IPS-15b (cell line): ENCODE data around the gene RWDD1.

Source experiments
- H3K27me3 ChIP-seq: one replicate; pipeline ENCODE4 v1.6.1; 2013; ENCODE audit warnings: low read length; ENCODE audit not compliant: control insufficient read depth, insufficient read depth
- H3K36me3 ChIP-seq: one replicate; pipeline ENCODE4 v1.6.1; 2013; ENCODE audit warnings: low read length; ENCODE audit not compliant: control insufficient read depth, insufficient read depth
- H3K4me1 ChIP-seq: one replicate; pipeline ENCODE4 v1.6.1; 2013; ENCODE audit warnings: mild to moderate bottlenecking, low read length; ENCODE audit not compliant: control insufficient read depth, insufficient read depth
- H3K4me3 ChIP-seq: one replicate; pipeline ENCODE4 v1.5.1; 2013; ENCODE audit warnings: low read depth, low read length
- H3K9ac ChIP-seq: one replicate; pipeline ENCODE4 v1.6.1; 2013; ENCODE audit warnings: low read depth, mild to moderate bottlenecking, low read length
- H3K9me3 ChIP-seq: one replicate; pipeline ENCODE4 v1.6.1; 2013; ENCODE audit warnings: mild to moderate bottlenecking, low read length; ENCODE audit not compliant: control insufficient read depth, insufficient read depth

RWDD1 gene

DNA sequence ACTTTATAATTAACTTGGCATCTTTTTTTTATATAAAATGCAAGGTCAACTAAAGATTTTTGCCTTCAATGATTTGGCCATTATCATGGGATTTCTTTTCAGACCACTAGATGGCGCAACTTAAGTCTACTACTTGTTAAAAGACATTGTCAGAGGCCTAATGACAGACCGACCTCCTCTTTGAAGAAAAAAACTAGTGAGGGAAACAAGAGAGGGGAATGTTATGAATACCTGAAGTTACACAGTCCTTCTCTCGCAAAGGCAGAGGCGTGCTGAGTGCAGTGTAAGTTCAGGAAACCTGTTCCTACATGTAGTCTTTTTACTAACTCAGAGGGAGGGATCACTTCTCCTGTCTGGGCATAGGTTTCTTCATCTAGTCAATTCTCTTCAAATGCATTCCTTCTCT is 35.1 kb upstream of the RWDD1 start:
- H3K9me3 ChIP-seq = no peaks in the 10 kb centered on the region
- H3K4me1 ChIP-seq = peaks cover 8% of the 10 kb centered on the region
- no peaks in the 10 kb centered on the region for H3K27me3 ChIP-seq
- H3K9ac ChIP-seq = no peak overlapping the region
- H3K4me3 ChIP-seq = no peak overlapping the region
- no peaks in the 10 kb centered on the region for H3K36me3 ChIP-seq

DNA sequence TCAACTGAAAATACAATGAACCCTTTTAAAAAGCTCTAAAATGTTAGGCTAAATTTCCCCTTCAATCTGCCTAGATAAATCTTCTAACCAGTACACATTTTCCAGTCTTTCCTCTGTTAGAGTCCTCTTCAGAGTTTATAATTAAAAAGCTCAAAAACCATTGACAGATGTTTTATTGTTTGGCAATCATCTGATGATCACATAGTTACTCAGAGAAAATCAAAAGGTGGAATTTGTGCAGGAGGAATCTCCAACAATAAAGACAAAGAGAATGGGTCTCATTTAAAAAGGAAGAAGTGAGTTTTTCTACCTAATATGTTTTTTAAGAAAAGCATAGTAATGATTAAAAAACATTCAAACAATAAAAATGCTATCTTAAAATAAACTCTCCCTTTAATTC is 28.9 kb upstream of the RWDD1 start:
- Histone ChIP-seq H3K36me3 (no peaks in the 10 kb centered on the region), H3K4me3 (no peak overlapping the region)

DNA sequence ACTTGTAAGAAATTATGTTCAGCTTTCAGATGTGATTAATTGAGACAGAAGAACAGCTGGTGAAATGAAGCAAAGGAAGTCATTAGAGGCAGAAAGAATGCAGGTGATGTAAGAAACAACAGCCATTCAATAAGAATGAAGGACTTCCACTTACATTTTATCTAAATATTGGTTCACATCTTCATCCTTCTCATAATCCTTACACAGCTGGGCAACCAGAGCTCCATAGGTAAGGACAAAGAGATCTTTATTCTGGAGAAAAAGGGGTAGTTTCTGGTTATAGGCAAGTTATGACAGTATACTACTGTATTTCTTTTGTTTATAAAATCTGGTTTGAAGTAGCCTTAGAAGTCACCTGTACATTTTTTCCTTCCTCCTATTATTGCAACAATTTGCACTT is 28.2 kb upstream of the RWDD1 start:
- Histone ChIP-seq H3K27me3 (no peaks in the 10 kb centered on the region), H3K9ac (no peak overlapping the region), H3K4me1 (no peaks in the 10 kb centered on the region), H3K4me3 (no peak overlapping the region), H3K36me3 (no peaks in the 10 kb centered on the region), H3K9me3 (no peaks in the 10 kb centered on the region)

More for the DNA sequence above, 28.9 kb upstream of the RWDD1 start:
- Histone ChIP-seq H3K9me3 (no peaks in the 10 kb centered on the region), H3K9ac (no peak overlapping the region), H3K27me3 (no peaks in the 10 kb centered on the region), H3K4me1 (no peaks in the 10 kb centered on the region)

DNA sequence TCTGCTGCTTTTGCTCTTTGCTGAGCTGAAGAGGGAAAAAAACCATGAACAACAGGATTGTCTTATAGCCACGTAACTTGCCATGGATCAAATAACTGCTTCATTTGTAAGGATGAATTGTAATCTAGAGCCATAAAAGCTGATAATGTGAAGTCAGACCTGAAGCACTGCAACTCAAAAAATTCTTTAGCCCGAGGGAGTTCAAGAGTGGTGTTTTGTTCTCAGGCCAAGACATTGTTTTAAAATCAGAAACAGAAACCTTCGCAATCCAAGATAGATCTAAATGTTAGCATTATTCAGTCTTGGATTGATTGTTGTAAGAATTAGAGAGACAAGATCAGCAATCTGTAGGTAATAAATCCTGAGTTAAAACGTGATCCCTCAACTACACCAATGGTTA is 25.7 kb upstream of the RWDD1 start, which contains the start of gene TRAPPC3L:
Gene TRAPPC3L, minus strand, starts transcription at position 34 of the 400 bp plus-strand sequence. CDS start 170 bp downstream, outside the sequence.
- Histone ChIP-seq H3K36me3 (no peaks in the 10 kb centered on the region), H3K4me3 (no peak within 1 kb of the TSS), H3K9me3 (no peaks in the 10 kb centered on the region), H3K27me3 (no peaks in the 10 kb centered on the region), H3K4me1 (no peaks in the 10 kb centered on the region), H3K9ac (no peak within 1 kb of the TSS)

DNA sequence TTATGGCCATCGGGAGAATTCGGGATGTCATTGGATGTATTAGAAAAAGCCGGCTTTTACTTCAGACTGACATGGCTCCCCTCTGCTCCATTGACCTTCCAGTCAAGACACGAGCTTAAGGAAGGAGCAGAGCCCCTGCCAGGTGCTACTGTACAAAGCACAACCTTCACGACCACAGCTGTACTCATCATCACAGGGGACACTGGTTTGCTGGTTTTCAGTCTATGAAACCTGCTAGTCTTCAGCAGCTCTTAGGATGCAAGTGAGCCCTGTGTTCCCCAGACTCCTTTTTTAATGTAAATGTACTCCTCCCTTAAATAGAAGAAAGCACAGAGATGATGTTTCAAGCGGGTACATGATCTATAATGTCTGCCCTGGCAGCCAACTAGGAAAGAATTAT is 23.9 kb upstream of the RWDD1 start:
- Histone ChIP-seq H3K9ac (no peak overlapping the region), H3K4me3 (no peak overlapping the region), H3K27me3 (no peaks in the 10 kb centered on the region), H3K36me3 (no peaks in the 10 kb centered on the region), H3K9me3 (no peaks in the 10 kb centered on the region), H3K4me1 (no peaks in the 10 kb centered on the region)

DNA sequence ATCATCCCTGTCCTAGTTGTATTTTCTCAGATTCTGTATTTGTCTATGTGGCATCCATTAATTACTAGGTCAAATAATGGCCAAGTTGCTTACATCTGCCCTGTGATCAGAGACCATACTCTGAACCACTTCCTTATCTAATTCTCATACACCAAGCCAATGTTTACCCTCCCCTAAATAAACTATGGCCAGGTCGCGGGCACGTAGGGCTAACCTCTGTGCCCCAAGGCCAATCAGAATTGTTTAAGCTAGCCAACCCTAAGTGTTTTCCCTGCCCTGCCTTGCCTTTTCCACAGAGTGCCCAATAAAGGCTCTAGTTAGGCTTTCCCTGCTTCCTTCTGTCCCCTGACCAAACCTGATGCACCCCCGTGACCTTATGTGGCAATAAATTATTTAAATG is 20.5 kb upstream of the RWDD1 start:
- no peaks in the 10 kb centered on the region for H3K36me3 ChIP-seq
- H3K4me1 ChIP-seq = no peaks in the 10 kb centered on the region
- H3K9ac ChIP-seq = no peak overlapping the region
- no peaks in the 10 kb centered on the region for H3K27me3 ChIP-seq
- H3K9me3 ChIP-seq = no peaks in the 10 kb centered on the region
- no peak overlapping the region for H3K4me3 ChIP-seq

DNA sequence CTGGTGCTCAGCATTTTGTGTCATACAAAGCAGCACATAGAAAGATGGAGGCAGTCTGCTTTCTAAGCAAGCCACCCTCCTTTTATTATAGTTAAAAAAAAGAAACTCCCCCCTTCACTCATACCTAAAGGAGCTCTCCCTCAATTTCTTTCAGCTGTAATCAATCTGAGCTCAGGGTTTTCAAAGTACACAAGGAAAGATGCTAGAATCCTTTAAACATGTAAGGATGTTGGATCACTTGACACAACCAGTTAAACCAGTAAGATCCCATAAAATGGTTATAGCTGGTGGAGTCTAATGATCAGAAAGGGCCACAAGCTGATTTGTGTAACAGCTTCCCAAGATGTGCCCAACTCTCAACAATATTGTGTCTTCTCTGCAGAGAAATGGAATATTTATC is 17.9 kb upstream of the RWDD1 start, which contains the start of gene CALHM4:
Gene CALHM4, plus strand, starts transcription at position 301 of the 400 bp plus-strand sequence. Its CDS starts 43 bp downstream, at position 344.
- Histone ChIP-seq H3K9me3 (no peaks in the 10 kb centered on the region), H3K4me1 (no peaks in the 10 kb centered on the region), H3K9ac (no peak within 1 kb of the TSS), H3K27me3 (no peaks in the 10 kb centered on the region), H3K4me3 (no peak within 1 kb of the TSS), H3K36me3 (no peaks in the 10 kb centered on the region)

DNA sequence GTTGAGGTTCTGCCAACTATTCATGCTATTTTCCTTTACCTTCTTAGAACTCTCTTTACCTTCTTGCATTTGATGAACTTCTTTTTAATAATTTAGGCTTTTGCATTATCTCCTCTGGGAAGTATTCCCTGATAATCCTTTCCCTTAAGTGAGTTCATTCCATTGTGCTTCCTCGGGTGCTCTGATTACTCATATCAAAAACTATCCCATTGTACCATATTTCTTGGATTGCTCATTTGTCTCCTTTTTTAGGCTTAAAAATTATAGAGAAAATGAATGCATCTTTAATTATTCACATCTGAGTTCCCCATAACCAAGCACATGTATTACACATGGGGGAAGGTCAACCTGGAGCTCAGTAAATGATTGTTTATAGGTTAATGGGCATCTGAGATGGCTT is 15.2 kb upstream of the RWDD1 start:
- H3K4me1 ChIP-seq = no peaks in the 10 kb centered on the region
- H3K9ac ChIP-seq = no peak overlapping the region
- no peak overlapping the region for H3K4me3 ChIP-seq
- no peaks in the 10 kb centered on the region for H3K27me3 ChIP-seq
- no peaks in the 10 kb centered on the region for H3K36me3 ChIP-seq
- no peaks in the 10 kb centered on the region for H3K9me3 ChIP-seq

DNA sequence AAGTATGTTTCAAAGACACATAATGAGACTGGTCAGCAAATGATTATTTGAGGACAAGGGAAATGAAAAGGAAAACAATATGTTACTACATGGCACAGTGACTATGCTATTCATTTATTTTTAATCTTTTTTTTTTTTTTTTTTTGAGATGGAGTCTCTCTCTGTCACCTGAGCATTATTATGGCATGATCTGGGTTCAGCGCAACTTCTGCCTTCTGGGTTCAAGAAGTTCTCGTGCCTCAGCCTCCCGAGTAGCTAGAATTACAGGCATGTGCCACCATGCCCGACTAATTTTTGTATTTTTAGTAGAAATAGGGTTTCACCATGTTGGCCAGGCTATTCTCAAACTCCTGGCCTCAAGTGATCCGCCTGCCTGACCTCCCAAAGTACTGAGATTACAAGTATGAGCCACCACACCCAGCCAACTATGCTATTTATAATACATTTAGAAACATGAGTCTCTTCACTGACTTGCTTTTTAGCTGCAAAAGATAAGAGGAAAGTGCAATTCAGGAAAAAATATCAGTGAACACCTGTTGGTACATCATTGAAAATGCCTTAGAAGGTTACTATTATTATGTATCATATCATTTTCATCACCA is 14.4 kb upstream of the RWDD1 start:
- H3K9ac ChIP-seq = no peak overlapping the region
- no peaks in the 10 kb centered on the region for H3K9me3 ChIP-seq
- H3K4me1 ChIP-seq = no peaks in the 10 kb centered on the region
- no peaks in the 10 kb centered on the region for H3K36me3 ChIP-seq
- H3K4me3 ChIP-seq = no peak overlapping the region
- H3K27me3 ChIP-seq = no peaks in the 10 kb centered on the region

DNA sequence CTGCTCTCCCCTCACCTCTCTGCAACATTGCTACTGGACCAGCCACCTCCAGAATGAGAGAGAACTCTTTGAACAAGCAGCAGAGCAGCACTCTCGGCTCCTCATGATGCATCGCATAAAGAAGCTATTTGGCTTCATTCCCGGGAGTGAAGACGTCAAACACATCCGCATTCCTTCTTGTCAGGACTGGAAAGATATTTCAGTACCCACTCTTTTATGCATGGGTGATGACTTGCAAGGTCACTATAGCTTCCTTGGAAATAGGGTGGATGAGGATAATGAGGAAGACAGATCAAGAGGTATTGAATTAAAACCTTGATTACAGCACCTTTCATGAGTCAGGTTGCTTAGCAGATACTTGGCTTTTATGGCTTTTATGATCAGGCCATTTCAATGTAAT is 13.4 kb upstream of the RWDD1 start:
- Histone ChIP-seq H3K36me3 (no peaks in the 10 kb centered on the region), H3K27me3 (no peaks in the 10 kb centered on the region), H3K9ac (no peak overlapping the region), H3K4me1 (no peaks in the 10 kb centered on the region), H3K4me3 (no peak overlapping the region), H3K9me3 (no peaks in the 10 kb centered on the region)

DNA sequence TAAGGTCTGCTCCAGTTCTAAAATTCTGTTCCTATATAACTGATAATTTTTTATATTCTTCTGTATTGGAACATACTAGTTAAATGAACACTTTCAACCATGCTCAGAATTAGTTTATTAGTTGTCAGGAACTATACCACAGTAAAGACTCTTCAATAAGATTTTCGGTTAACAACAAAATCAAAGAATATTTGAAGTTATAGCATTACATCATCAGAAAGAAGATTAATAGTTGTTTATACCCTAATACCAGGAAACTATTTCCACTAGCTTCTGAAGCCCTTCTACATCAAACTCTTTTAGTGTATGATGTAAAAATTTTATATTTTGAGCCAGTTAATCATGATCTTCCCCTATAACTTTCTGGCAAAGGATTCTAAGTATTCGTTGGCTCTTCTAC is 11.2 kb upstream of the RWDD1 start:
- no peaks in the 10 kb centered on the region for H3K9me3 ChIP-seq
- H3K4me3 ChIP-seq = no peak overlapping the region
- H3K9ac ChIP-seq = no peak overlapping the region
- no peaks in the 10 kb centered on the region for H3K36me3 ChIP-seq
- H3K4me1 ChIP-seq = no peaks in the 10 kb centered on the region
- no peaks in the 10 kb centered on the region for H3K27me3 ChIP-seq

DNA sequence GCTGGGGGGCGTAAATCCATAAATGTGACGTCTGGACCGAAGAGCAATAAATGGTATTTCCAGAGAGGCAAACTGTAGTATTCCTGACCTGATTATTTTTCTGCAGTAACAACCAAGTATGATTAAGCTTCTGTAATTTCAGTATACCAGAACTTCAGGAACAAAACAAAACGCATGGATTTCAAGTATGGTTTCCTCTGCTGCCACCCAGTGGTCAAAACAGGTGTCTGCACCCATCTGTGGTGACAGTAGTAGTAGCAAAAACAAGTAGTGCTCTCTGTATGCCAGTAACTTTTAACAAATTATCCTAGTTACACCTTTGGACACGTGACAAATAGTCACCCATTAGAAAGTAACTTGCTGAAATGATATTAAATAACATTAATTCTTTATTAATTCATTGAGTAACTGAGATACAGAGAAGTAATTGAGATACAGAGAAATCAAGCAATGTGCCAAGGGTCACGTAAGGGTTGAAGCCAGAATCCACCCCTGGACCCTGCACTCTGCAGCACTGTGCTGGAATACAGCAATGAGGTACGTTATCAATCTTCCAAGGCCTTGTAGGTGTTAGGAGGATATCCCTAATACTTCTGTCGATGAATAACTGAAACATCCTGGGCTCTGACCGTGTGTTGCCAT is 9.8 kb upstream of the RWDD1 start:
- no peak overlapping the region for H3K4me3 ChIP-seq
- no peaks in the 10 kb centered on the region for H3K9me3 ChIP-seq
- H3K9ac ChIP-seq = no peak overlapping the region
- H3K27me3 ChIP-seq = no peaks in the 10 kb centered on the region
- no peaks in the 10 kb centered on the region for H3K36me3 ChIP-seq
- H3K4me1 ChIP-seq = no peaks in the 10 kb centered on the region
